ENCODE results near the gene ZNF160. TPM values are rescaled to one million over a fixed set of nuclear protein-coding genes. Genes with fewer than 3 reads are reported as not detected.
"Not testable (repeated sequence)": the region's sequence is repeated elsewhere in the genome, so short reads cannot be mapped to it uniquely, and the experiment has no call there.

ZNF160 gene
- 3.4 and 5.0 TPM in 2 replicates for total RNA-seq (2014; rRNA removed; shearing (Covaris generic))
- polyA plus RNA-seq (2015; cell fraction: cytosol; rRNA removed), result 3.9 and 4.9 TPM in 2 replicates
- polyA plus RNA-seq (2015; cell fraction: nucleus; rRNA removed), result 19.8 and 20.8 TPM in 2 replicates

DNA sequence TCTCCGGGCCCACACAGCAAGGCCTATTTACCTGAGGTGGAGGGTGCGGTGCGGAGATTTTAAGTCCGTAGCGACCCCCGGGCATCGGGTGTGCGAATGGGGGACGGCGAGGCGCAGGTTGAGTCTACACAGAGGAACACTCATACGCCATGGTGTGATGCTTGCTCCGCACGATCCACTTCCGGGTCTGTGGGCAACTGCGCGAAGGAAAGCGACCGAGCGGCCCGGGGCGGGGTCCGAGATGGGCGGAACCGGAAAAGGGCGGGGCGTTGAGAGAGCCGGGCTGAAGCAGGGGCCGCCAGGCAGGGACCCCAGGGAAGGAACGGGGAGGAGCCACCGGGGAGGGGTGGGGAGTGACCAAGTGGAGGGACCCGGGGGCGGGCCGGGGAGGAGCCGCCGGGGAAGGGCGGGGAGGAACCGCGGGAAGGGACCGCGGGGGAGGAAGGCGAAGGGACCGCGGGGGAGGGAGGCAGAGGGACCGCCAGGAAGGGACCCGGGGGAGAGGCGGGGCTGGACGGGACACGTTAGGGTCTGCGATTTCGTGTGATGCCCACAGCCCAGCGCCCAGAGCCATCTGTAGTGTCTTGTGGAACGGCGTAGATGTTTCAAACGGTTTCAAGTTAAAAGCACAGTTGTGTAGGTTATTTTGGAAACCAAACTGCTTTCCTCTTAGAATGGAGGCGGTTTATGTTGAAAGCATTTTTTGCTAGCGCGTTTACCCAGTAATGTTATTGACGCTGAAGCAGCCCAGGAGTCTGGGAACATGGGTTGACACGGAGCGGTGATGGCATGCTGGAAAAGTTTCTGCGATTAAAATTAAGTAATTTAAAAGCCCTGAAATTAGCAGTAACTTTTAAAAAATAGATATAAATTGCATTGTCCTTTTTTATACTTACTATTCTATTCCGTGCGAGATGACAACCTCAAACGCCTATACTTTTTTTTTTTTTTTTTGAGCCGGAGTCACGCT lies at the start of gene ZNF160:
ZNF160 (minus strand) TSS at position 189 of the 970 bp plus-strand sequence. CDS start 17,146 bp downstream, outside the sequence.
- DNase-seq (ENCODE audit: low read depth), result peak; percentile 81

GRCh38 chr19:53147645-53148044 lies 44.4 kb upstream of the ZNF160 start:
- DNase-seq (ENCODE audit: low read depth), result no peak

- no peak for DNase-seq (ENCODE audit: low read depth)
Observed at GRCh38 chr19:53140351-53140750, 37.1 kb upstream of the ZNF160 start.

GRCh38 chr19:53136432-53136831 lies 33.2 kb upstream of the ZNF160 start:
- DNase-seq (ENCODE audit: low read depth), result no peak

DNA sequence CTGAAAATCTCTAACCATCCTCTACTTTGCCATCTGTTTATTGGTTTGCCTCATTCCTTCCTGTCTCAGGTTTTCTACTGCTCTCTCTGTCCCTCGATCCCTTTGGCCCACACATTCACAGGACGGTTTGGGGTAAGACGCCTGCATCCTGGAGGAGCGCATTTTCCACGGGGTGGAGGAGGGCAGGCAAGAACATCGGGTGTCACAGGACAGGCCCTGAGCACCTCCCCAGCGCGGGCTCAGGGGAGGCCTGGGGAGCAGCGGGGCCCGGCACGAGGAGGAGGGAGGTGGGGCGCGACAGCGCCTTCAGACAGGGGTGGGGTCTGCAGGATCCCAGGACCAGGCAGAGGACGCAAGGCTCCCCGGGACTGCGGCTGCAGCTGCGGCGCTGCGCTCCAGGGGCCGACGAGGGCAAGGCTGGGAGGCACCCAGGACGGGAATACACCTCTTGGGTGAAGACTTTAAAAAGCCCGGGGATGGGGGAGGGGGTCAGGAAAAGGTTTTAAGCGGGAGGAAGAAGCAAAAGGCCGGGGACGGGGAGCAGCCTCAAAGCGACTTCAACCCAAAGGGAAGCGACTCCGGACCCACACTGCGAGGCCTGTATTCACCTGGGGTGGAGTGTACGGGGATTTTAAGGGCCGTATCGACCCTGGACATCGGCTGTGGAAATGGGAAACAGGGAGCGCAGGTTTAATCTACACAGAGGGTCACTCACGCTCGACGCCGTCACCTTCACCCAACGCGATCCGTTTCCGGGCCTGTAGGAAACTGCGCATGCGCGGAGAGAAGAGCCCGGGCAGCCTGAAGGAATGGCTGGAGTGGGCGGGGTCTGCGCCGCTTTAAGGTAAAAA lies 29.1 kb upstream of the ZNF160 start, which contains the start of gene ZNF415:
ZNF415 (minus strand) TSS at position 770 of the 851 bp plus-strand sequence. CDS start 10,234 bp downstream, outside the sequence.
- DNase-seq (ENCODE audit: low read depth), result no peak

DNA sequence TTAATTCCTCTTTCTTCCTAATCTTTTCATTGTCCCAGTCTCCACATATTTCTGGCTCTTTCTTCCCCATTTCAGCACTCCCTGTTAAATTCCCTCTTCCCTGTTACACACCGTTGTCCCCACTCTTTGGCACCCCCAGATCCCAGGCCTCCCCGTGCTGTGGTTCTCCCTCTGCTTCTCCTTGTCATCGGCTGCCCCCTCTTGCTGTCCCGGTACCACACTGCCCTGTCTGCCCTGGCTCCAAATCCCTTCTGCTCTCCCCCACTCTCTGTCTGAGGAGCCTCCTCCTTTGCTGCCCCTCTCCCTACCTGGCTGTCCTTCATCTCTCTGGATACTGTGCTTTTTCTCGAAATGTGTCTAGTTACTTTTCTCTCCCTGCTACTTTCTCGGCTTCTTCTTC lies 28.5 kb upstream of the ZNF160 start:
- no peak for DNase-seq (ENCODE audit: low read depth)

- DNase-seq (ENCODE audit: low read depth), result no peak
Observed at GRCh38 chr19:53131085-53131590, 27.9 kb upstream of the ZNF160 start.

GRCh38 chr19:53130506-53130905 lies 27.3 kb upstream of the ZNF160 start:
- DNase-seq (ENCODE audit: low read depth), result no peak

DNA sequence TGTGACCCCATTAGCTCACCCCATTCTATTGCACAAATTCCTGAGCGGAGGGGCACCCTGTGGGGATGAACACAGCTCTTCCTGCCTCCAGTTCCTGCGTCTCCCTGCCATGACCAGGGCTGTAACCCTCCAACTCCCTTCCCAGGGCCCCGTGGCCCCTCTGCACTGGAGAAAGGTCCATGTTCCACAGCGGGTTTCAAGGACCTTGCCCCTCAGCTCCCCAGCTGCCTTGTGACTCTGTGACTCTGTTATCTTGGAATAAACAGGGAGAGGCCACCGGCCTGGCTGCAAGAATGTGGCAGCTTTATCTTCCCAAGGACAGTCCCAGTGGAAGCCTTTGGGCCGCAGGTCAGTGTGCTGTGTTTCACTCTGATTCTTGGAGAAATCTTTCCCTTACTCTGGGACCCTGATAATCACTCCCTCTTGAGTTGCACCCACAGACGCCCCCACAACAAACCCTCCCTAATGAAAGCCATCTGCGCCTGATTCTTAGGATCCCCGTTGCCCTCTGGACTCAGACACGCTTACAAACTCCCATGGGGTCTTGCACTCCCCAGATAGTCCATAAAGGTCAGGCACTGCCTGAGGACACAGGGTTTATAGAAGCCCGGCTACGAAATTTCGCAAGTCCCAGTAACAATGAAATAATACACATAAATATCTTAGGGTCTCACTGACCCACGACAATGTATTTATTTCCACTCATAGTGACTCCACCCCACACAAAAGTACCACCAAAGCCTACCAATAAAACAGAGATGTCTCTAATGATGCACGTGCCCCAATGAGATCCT lies 23.7 kb upstream of the ZNF160 start:
- DNase-seq (ENCODE audit: low read depth), result not testable (repeated sequence)

DNA sequence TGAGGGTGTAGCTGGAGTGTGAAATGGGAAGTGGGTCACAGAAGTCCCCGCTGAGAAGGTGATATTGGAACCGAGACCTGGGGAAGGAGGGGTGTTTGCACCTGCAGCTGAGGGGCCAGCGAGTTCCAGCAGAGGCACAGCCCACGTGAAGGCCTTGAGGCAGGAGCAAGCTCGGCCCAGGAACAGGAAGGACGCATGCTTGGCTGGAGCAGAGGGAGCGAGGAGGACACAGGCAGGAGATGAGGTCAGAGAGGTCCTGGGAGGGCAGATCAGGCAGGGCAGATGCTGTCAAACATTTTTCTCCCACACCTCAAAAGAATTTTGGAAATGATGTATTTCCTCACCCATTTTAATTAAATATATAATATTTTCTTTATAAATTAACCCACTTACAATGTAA lies 20.2 kb upstream of the ZNF160 start:
- DNase-seq (ENCODE audit: low read depth), result no peak

- DNase-seq (ENCODE audit: low read depth), result peak; percentile 6
Observed at GRCh38 chr19:53112286-53112685, 9.1 kb upstream of the ZNF160 start.

DNA sequence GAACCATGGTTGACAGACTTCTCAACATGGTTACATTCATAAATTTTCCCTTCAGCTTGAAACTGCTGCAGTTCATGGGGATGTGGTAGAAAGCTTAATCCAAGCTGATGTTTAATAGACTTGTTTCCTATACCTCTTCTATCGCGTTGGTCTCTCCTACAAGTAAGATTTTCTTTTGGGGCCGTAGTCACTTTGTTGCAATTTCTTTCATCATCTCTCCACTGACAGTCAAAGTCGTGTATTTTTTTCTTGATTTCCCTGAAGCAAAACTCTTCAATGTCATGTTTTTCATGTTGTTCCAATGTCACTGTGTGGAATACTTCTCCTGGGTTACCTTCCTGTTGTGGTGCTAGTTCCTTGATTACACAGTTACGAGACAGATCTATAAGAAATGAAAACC lies 6.3 kb upstream of the ZNF160 start:
- no peak for DNase-seq (ENCODE audit: low read depth)

DNA sequence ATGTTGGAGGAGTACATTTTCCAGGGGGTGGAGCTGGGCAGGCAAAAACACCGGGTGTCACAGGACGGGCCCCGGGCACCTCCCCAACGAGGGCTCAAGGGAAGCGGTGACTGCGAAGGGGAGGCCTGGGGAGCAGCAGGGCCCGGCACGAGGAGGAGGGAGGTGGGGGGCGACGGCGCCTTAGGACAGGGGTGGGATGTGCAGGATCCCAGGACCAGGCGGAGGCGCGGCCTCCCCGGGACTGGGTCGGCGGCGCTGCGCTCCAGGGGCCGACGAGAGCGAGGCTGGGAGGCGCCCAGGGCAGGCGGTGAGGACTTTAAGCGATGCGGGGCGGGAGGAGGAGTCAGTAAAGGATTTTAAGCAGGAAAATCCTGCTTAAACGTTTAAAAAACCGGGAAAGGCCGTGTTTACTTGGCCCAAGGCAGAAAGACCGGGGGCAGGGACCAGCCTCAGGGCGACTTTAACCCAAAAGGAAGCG lies 427 bp downstream of the ZNF160 start:
- DNase-seq (ENCODE audit: low read depth), result peak; percentile 3

- DNase-seq (ENCODE audit: low read depth), result no peak
Observed at GRCh38 chr19:53102206-53102755, 941 bp downstream of the ZNF160 start.

GRCh38 chr19:53101518-53101917 lies 1.7 kb downstream of the ZNF160 start:
- no peak for DNase-seq (ENCODE audit: low read depth)

DNA sequence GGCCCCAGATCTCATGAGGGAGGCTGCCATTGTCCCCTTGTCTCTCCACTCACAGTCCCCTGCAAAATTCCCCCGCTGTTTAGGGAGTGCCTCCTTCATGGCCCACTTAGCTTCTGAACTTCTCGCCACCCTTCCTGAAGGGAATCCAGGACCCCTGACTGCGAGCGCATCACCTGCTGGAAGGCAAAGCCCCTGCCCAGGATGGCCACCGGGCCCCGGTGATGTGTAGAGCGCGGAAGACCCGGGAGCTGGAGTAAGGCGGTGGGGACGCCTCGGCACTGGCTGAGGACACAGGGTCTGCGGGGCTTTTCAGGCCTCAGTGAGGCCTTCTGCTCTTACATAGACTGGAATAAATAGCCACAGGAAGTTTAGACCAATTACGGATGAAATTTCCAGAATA lies 4.7 kb downstream of the ZNF160 start:
- DNase-seq (ENCODE audit: low read depth), result not testable (repeated sequence)

DNA sequence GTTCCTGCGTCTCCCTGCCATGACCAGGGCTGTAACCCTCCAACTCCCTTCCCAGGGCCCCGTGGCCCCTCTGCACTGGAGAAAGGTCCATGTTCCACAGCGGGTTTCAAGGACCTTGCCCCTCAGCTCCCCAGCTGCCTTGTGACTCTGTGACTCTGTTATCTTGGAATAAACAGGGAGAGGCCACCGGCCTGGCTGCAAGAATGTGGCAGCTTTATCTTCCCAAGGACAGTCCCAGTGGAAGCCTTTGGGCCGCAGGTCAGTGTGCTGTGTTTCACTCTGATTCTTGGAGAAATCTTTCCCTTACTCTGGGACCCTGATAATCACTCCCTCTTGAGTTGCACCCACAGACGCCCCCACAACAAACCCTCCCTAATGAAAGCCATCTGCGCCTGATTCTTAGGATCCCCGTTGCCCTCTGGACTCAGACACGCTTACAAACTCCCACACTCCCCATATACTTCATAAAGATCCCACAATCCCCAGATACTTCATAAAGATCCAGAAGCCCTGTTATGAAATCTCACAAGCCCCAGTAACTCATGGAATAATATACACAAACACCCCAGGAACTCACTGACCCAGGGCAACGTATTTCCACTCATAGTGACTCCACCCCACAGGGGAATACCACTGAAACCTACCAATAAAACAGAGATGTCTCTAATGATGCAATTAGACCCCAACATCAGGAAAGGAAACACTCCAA lies 6.1 kb downstream of the ZNF160 start:
- DNase-seq (ENCODE audit: low read depth), result not testable (repeated sequence)

DNA sequence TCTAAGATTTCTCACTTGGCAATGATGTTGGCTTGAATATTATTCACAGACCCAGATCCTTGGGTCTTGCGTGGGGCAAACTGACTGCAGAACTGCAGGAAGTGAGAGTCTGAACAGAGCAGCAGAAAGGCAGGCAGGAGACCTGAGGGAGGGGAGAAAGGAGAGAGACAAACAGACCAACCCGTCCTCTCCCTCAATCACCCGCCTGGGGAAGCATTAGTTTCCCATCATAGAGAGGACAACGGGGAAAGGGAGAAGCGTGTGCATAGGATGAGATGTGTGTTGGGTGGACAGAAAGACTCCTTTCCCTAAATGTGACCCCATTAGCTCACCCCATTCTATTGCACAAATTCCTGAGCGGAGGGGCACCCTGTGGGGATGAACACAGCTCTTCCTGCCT lies 6.6 kb downstream of the ZNF160 start:
- DNase-seq (ENCODE audit: low read depth), result not testable (repeated sequence)
